HUDEP-2 (cell line): ENCODE measurements around the gene LRRC45.
A peak's percentile ranks its signal among the peaks of the same experiment; 100 is the strongest.
"Not testable (repeated sequence)": the region's sequence is repeated elsewhere in the genome, so short reads cannot be mapped to it uniquely, and the experiment has no call there.

Source experiments
- DNase-seq, 76 experiments: peaks; one replicate each; lab custom pipeline; 2025; ENCODE audit not compliant: unreplicated experiment in 76 of 76; lab: John Stamatoyannopoulos, UW

Gene LRRC45

DNA sequence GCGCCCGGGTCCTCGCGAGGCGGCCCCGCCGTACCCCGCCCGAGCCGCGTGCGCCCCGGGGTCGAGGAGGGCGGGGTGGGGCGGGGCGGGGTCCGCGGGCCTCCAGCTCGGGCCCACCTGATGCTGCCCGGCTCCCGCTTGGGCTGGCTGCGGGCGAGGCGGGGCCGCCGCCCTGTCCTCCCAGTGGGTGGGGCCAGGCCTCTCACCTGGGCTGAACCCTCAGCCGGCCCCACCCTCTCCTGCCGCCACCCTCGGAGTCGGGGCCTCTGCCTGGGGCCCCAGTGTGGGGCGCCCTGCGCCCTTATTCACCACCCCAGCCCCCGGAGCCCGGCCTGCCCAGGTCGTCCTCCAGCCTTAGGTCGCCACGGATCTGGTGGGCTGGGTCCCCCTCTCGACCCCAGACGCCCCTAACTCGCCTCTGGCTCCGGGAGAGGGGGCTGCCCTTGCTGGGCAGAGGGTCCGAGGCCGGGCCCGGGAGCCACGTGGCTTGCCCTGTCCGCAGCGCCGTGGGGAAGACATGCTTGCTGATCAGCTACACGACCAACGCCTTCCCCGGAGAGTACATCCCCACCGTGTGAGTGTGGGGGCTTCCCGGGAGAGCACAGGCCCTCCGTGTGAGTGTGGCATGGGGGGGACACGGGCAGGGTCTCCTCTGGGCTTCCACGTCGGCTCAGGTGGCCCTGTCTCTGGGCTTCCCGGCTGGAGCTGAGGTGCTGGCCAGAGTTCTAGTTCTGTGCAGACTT is 9.0 kb downstream of the LRRC45 start:
- peak in 5 of 76 experiments; percentile 9 to 16 (median 13) for DNase-seq

DNA sequence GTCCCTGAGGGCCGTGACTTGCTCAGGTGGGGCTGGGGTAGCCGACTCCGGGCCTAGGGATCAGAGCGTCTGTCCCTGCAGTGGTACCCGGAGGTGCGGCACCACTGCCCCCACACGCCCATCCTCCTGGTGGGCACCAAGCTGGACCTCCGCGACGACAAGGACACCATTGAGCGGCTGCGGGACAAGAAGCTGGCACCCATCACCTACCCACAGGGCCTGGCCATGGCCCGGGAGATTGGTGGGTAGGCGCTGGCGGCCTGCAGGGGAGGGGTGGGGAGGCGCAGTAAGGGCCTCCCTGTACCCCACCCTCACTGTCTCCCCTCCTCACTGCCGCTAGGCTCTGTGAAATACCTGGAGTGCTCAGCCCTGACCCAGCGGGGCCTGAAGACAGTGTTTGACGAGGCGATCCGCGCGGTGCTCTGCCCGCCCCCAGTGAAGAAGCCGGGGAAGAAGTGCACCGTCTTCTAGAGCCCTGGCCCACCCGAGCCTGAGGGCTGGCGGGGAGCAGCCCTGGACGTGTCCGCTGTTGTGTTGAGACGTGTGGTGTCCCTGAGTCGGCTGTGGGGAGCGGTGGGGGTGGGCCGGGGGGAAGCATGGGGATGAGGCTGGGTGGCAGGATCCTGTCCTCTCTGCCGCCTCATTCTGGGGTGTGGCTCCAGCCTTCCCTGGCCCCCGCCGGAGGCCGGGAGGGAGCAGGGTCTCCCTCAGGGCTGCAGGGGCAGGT is 10.4 kb downstream of the LRRC45 start:
- DNase-seq = no peak

DNA sequence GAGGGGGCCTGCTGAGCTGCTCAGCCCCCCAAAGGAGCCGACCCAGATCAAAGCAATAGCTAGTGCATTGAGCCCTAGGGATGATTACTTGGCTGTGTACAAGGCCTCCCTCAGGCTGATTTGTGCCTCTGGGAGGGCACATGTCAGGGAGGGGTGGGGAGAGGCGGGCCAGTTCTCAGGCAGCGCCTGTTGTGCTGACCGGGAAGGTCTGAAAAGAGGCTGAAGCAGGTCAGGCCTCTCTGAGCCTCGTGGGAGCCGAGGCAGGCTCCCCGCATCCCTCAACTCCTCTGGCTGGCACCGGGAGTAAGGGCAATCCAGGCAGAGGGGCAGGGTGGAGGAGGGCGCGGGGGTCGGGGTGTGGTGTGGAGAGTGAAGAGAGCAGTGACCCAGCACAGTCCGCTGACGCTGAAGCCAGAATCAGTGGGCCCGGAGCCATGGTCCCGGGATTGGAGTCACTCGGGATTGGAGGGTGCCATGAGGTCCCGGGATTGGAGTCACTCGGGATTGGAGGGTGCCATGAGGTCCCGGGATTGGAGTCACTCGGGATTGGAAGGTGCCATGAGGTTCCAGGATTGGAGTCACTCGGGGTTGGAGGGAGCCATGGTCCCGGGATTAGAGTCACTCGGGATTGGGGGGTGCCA is 11.4 kb downstream of the LRRC45 start:
- DNase-seq = no peak

DNA sequence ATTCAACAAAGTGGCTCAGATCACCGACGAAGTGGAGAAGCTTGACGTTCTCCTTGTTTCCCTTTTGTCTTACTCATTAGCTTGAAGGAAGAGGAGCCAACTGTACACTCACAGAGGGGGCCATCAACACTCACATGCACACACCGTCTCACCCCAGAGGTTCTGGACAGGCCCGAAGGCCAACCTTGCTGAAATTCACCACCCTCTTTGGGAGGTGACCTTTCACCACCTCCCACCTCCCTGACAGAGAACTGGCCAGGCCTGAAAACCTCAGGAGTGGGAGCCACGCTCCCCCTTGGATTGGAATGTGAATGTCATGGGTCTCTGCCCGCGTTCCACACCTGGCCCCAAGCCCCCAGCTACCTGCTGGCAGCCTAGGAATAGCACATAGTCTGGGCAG is 12.4 kb downstream of the LRRC45 start:
- DNase-seq = no peak

DNA sequence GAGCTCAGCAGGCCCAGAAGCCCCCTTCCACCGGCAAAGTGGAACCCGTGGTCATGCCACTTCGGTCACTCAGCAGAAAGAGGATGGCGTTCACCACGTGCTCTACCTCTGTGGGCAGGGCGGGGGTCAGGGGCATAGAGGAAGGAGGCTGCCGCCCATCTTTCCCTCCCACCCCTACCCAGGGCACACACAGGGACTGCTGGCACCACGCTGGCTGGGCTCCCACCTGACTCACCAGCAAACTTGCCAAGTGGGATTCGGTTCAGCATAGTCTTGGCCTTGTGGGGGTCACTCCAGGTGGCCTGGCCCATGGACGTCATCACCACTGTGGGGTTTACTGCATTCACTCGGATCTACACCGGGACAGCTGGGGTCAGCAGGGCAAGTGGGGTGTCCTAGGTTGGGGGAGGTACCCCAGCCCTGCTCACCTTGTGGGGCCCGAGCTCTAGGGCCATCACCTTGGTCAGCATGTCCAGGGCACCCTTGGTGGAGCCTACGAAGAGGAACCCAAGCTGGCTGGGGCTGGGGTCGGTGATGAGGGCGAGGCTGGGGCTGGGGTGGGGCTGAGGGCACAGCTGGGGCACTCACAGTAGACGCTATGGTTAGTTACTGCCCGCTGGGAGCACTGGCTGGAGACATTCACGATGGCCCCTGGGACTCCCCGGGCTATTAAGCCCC is 13.0 kb downstream of the LRRC45 start:
- DNase-seq = no peak

DNA sequence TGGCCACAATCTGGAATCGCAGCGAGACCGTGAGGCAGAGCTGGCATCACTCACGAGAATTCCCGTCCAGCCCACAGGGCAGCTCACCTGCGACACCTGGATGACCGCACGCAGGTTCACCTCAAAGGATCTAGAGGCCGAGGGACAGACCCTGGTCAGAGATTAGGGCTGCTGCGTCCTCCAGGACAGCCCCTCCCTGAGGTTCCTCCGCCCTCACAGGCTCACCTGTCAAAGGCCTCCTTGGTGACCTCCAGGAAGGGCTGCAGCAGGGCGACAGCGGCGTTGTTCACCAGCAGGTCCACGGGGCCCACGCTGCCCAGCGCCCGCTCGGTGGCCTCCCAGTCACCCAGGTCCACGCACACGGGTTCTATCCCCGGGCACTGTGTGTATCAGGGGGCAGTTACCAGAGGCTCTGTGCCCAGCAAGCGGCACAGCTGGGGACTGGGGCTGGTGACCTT is 13.6 kb downstream of the LRRC45 start:
- no peak for DNase-seq

DNA sequence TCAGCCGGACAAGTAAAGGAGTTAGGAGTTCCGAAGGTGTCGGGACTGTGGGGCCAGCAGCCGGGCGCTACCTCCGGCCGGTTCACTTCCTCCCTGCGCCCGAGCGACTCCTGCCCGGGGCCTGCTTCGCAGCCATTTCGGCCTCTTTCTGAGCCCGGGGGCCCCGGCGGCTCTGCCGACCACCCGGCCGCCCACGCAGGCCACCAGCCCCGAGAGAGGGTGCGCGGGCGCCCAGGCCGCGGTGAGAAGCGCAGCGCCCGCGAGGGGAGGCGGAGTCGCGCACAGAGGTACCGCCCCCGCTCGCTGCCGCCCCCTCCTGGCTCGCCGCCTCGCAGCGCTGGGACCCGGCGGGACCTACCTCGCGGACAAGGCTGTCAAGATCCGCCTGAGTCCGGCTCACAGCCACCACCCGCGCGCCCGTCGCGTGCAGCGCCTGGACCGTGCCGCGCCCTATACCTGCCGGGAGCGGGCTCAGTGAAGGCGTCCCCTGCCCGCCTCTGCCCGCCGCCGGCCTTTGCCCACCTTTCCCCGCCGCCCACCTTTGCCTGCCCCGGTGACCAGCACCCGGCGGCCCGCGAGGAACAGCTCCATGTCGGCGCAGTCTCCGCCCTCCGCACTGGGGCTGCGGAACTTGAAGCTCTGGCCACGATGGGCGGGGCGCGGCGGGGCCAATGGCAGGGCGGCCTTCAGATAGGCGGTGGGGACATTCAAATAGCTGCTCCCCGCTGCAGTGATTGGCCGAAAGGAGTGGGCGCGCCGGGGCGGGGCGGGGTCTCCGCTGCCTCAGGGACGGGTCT is 14.2 kb downstream of the LRRC45 start, which contains the start of gene DCXR:
Gene DCXR (minus strand): TSS at position 606 of the 797 bp plus-strand sequence. CDS start 15 bp downstream, at position 591.
- peak in 75 of 76 experiments; percentile 59 to 98 (median 93) for DNase-seq

DNA sequence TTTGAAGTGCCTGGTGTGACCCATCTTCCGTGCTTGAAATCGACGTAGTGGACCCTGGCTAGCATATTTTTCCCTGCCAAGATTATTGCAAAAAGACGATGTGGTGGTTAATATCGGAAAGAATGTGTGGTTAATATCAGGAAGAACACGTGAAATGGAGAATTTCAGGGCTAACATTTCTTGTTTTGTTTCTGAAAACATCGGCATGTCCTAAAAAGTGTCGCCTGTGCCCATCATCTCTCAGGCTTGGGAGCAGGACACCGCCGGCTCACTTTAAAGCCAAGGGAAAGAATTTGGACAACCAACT is 14.7 kb downstream of the LRRC45 start:
- DNase-seq = no peak

DNA sequence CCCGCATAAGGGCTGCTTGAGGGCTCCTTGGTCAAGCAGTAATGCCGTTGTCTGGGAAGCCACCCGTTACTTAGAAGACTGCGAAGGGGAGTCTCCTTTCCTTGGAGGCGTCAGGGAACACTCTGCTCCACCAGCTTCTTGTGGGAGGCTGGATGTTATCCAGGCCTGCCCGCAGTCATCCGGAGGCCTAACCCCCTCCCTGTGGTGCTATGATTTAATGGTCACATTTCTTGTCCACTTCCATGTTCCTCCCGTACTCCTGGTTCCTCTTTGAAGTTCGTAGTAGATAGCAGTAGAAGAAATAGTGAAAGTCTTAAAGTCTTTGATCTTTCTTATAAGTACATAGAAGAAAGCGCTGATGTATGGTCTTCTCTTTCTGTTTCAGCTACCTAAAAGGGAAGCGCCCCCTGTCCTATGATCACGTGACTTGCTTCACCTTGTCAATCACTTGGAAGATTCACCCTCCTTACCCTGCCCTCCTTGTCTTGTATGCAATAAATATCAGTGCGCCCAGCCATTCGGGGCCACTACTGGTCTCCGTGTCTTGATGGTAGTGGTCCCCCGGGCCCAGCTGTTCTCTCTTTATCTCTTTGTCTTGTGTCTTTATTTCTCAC is 15.8 kb downstream of the LRRC45 start:
- not testable (repeated sequence) for DNase-seq

DNA sequence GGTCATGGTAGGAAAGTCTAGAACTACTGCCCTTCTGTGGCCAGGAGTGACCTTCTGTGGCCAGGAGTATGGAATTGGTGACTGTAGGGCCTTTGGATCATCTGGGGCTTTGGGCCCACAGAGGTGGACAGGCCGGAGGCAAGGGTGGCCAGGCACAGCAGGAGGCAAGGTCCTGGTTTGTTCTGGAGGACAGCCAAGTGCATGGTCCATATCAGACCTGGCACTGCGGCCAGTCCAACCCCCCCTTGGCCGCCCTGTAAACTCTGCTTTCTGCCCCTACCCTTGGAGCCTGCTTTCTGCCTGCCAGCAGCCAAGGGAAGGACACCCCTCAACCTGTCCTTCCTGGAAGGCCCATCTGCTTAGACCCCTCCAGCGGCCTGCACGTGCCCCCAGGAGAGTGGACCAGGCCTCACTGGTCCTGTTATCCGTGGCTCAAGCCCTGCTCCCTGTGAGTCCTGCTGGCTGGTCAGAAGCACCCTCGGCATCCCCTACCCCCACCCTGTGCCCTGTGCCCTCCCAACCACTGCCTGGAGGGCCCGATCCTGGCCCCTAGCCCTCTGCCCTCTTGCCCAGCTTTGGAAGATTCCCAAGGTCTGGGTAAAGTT is 16.7 kb downstream of the LRRC45 start:
- no peak for DNase-seq

DNA sequence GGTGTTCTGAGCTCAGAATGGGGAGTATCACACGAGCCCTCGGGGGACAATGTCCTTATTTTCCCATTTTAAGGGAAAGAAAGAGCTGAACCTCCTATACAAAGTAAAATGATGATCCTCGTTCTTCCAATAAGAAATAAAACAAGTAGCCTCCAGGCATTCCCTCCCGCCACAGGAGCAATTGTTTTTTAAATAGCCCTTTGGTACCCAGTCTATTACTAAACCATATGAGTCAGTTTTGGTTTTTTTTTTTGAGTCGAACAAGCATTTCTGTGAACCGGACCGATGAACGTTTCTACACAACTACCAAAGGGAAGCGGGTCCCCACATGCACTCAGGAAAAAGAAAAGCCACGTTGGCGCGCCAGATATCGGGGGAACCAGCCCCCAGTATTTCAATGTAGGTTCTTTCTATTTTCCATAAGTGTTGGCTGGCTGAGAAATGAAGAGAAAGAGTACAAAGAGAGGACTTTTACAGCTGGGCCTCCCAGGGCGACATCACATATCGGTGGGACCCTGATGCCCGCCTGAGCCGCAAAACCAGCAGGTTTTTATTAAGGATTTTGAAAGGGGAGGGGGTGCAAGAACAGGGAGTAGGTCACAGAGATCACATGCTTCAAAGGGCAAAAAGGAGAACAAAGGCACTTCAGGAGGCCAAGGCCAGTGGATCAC is 18.2 kb downstream of the LRRC45 start:
- no peak for DNase-seq

DNA sequence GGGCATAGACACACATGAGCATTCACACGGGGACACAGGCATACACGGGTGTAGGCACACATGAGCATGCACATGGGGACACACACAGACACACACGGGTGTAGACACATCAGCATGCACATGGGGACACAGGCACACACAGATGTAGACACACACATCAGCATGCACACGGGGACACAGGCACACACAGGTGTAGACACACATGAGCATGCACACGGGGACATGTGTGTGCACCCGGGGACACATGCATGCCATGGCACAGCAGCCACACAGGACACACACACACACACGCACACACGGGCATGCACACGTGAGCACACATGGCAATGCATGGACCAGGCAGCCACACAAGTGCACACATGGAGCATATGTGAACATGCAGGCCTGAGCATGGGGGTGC is 19.5 kb downstream of the LRRC45 start:
- no peak for DNase-seq

DNA sequence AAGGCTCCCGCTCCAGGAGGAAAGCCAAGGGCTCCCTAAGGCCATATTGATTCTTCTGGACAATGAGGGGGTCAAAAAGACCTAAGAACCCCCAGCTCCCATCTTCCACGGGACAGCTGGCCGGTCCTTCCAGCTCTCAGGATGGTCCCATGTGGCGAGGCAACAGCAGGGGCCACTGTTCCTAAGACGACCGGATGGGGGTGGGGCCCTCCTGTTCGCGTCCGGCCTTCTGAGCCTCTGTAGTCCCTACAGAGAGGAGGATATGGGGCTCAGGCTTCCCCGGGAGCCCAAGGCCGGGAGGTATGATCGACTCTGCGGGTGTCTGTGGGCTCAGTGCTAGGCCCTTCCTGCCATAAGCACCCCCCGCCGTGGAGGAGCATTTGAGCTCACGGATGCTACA is 20.4 kb downstream of the LRRC45 start:
- DNase-seq = no peak

DNA sequence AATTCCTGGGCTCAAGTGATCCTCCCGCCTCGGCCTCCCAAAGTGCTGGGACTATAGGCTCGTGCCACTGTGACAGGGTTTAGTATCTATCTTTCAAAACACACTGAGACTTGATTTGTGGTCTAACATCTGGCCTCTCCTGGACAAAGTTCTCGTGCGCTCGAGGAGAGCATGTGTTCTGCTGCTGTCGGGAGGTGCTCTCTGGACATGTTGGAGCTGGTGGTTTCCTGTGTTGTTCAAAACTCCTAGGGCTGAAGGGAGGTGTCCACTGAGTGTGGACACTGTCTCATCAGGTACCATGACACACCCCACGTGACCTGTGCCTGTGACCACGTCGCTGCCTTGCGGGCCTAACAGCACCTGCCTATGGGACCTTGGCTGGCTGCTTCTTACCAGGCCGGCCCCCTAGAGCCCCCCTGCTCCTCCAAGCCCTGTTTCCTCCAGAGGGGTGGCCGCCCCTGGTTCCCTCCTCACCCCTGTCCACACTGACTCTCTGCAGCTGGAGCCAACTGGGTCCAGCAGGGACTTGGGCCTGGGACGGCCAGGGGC is 22.9 kb downstream of the LRRC45 start:
- no peak for DNase-seq

DNA sequence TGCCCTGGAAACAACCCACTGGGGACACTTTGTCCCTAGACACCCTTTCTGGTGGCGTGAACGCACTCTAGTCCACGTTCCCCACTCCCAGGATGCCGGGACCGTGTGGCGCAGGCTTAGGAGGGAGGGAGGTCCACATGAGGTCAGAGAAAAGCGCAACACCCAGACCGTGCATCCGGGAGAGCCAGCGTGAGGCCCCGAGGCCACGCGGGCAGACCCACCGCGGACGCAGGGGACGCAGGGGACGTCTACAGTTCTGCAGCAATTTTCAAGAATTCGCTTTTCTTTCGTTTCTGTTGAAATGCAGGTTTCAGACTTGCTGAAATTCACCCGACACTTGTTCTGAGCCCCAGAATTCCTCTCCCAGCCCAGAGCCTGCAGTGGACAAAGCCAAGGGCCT is 23.8 kb downstream of the LRRC45 start:
- DNase-seq = no peak

DNA sequence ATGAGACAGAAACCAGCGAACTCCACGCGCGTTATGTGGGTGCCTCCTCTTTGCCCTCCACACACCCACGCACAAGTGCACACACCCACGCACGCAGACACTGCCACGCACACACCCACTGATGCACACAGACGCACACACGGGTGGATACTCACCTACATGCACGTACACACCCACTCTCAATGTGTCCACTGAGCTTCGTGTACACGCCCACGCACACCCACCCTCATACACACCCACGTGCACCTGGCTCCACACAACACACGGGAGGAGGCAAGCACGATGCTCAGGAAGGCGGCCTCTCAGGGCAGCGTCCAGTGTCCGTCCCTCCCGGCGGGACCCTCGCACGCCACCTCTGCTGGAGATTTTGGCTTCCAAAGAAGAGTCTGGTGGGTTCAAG is 24.3 kb downstream of the LRRC45 start:
- DNase-seq = no peak

DNA sequence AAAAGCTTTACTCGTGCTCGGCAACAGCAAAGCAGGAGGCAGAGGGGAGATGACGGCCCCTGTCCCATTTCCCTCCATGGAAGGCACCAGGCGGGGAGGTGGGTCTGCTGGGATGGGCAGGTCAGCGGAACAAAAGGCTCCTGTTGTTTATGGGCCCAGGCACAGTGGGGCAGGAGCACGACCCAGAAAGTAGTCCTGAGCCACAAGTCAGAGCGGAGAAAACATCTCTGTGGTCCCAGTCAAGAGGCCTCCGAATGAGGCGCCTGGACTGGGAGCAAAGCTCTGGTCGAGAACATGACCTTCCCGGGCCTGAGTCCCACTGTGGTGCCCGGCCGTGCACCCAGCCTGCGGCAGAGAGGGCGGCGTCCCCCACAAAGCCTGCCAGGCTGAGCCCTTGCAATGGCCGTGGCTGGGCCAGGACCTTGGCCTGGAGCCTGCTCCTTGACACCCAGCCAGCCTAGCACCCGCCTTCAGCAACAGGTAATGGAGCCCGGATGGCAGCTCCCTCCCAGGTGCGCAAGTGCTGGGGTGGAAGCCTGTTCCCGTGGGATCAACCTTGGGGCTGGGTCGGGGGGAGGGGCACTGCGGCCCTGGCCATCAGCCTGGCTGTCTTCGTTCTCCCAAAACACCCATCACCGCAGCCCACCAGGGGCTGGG is 24.9 kb downstream of the LRRC45 start:
- no peak for DNase-seq

DNA sequence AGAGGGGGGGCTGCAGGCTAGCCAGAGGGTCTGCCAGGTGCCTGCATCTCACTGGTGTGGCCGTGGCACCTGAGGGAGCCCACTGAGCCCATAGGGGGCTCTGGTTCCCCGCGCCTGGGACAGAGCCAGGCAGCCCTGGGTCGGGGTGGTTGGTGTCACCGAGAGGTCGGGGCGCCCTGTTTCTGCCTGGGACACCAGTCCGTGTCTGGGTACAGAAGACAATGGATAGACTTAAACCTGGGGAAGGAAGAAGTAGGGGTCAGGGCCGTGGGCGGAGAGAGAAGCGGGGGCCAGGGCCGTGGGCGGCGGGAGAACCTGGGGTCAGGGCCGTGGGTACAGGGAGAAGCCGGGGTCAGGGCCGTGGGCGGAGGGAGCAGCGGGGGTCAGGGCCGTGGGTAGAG is 25.5 kb downstream of the LRRC45 start:
- no peak for DNase-seq
